T-helper 1 cell treated with Interleukin-12 subunit alpha and Interleukin-12 subunit beta and Interleukin-4 antibody, amounts not matched to agents 30 ng/mL and 1 ng/mL, for 36 hours (primary cell): ENCODE measurements around the gene ACADSB. TPM values are rescaled to one million over a fixed set of nuclear protein-coding genes. Genes with fewer than 3 reads are reported as not detected.

ENCODE experiments used
- intact Hi-C: fragments of 100-400 bp; cut with micrococcal nuclease; formaldehyde crosslinking; loops from one replicate; pipeline ENCODE4 v1.15.1; 2024
- total RNA-seq: library from RNA; stranded (reverse); gene quantifications from 2 replicates; pipeline ENCODE4 v1.2.3, GENCODE V29; 2022

Gene ACADSB
- total RNA-seq, 1 donor from 2014 or later = 21.1 TPM

DNA sequence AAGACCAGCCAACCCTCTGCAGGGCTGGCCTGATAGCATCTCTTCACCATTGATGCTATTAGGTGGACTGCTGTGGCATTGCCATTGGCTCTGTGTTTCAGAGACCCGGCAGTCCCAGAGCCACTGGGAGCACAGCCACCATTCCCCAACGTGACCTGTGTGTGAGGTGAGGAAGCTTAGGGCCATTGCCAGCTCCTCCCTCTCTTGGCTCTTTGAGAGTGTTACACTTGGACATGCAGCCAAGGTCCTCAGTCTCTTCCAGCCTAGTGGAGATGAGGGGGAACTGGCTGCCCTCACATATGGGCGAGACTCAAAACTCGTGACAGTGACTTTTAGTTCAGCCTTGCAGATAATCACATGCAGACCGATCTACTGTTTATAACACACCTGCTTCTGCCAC lies 87.6 kb downstream of the ACADSB start:
- intact Hi-C loops = no loop called here

- intact Hi-C loops = no loop called here
Observed at GRCh38 chr10:123097039-123097438, 88.2 kb downstream of the ACADSB start.

DNA sequence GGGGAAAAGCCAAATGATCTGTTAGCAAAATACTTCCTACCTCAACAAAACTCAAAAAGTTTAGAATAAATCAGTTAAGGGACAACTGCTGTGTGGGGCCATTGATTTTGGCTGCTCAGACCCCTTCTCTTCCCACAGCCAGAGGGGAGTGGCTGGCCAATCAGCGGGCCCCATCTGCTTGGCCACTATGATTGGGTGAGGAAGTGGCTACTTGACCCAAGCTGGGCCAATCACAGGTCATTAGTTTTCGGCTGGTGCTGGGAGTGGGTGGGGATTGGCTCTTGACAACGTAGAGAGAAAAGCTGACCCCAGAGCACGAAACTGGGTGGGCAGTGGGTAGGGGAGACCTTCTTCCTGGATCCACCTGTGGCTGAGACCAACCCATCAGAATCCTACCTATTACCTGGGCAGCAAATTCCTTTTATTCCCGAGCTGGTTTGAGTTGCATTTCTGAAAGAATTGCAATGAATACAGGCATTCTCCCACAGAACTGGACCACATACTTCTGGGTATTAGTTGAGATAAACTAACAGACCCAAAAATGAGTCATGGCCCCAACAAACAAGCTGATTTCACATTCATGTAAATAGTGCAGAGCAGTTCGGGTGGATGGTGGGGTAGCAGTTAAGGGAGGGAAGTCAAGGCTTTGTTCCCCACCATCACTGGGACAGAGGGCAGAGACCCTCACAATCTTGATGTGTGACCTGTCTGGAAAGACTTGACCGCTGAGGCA lies 91.4 kb downstream of the ACADSB start:
- intact Hi-C loops = no loop called here

DNA sequence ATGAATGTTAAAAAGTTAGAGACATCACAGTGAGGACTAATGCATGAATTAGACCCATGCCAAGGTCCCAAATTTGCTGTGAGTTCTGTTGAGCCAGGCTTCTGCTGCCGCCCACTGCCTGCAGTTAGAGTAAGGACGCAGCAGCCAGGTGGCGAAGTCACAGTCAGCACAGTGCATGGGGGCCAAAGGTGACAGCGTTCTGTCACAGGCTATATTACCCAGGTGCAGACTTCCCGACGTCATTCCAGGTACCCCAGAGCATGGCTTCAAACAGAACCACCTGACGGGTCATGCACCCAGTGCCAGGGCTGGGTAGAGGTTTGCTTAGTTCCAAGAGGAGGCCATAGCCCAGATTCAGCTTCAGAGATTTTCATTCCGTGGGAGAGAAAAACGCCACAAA lies 93.1 kb downstream of the ACADSB start:
- intact Hi-C loops = no loop called here

DNA sequence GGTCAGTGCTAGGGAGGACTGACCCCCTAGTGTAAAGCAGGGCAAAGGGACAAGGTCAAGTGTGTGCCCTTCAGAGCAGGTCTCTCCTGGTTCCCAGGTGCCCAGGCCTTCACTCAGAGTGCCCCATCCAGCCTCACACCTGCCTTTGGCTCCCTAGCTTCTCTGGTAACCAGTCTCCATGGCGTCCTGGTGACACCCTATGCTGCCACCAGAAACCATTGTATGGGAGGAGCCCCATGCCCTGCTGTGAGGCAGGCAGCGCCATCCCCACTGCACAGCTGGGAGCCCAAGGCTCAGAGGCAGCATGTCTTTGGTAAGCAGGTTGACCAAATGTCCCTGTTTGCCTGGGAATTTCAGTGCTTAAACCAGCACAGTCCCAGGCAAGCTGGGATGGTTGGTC lies 93.9 kb downstream of the ACADSB start:
- intact Hi-C loops = no loop called here

DNA sequence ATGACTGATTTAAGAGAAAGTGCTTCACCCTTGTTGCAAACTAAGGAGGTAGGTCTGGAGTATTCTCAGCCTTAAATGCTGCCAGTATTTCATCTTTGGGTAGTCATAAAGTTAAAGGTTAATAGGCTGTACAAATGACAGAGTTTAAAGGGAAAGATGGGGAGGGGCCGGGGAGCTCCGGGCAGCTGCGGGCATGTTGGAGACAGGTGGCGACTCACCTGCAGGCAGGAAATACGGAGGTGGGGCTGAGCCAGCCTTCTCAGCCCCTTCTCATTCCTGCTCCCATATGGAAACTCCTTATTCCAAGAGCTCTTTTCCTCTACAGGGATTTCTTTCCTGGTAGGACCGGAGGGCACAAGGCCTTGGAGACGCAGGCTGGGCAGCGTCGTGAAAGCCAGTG lies 95.1 kb downstream of the ACADSB start:
- intact Hi-C loops = no loop called here

Other genes starting within 250 kb of the ACADSB start
- 3.0 and 3.4 TPM in 2 replicates for gene CUZD1, start 163.1 kb upstream of the ACADSB start, total RNA-seq
- 11.8 and 14.2 TPM in 2 replicates for gene FAM24B, start 129.4 kb upstream of the ACADSB start, total RNA-seq
- not detected in 2 replicates for gene FAM24A, start 98.4 kb upstream of the ACADSB start, total RNA-seq
- gene C10orf88, start 54.8 kb upstream of the ACADSB start, total RNA-seq = 14.8 and 16.0 TPM in 2 replicates
- gene PSTK, start 28.6 kb upstream of the ACADSB start, total RNA-seq = 3.8 and 5.1 TPM in 2 replicates
- 14.4 and 19.8 TPM in 2 replicates for gene IKZF5, start 211 bp upstream of the ACADSB start, total RNA-seq
- not detected in 2 replicates for gene HMX3, start 127.0 kb downstream of the ACADSB start, total RNA-seq
- not detected in 2 replicates for gene HMX2, start 139.1 kb downstream of the ACADSB start, total RNA-seq
- 186 and 187 TPM in 2 replicates for gene BUB3, start 145.4 kb downstream of the ACADSB start, total RNA-seq